Activated CD4-positive, alpha-beta T cell treated with anti-CD3 and anti-CD28 coated beads, Interleukin-2, Interleukin-4, amounts not matched to agents 100 ng/mL and 50 ng/mL, durations not matched to agents 16 hours and 8 hours (primary cell): ENCODE measurements around the gene LGR5.

Experiments
- DNase-seq: peaks from one replicate; pipeline ENCODE4 v3.0.0-alpha.2; 2020; ENCODE audit warnings: low spot score

The LGR5 gene

GRCh38 chr12:71599210-71599609 is 159.6 kb downstream of the LGR5 start:
- DNase-seq: no peak

- no peak for DNase-seq
These were observed 161.9 kb downstream of the LGR5 start for GRCh38 chr12:71601546-71601945.

GRCh38 chr12:71602761-71603577 is 163.4 kb downstream of the LGR5 start:
- DNase-seq: no peak

- no peak for DNase-seq
These were observed 165.4 kb downstream of the LGR5 start for GRCh38 chr12:71605039-71605438.

- no peak for DNase-seq
These were observed 168.1 kb downstream of the LGR5 start for GRCh38 chr12:71607494-71608330.

- no peak for DNase-seq
These were observed 170.6 kb downstream of the LGR5 start for GRCh38 chr12:71610031-71610795.

- no peak for DNase-seq
These were observed 182.3 kb downstream of the LGR5 start for GRCh38 chr12:71621938-71622337.

GRCh38 chr12:71625476-71625875 is 185.9 kb downstream of the LGR5 start:
- no peak for DNase-seq

GRCh38 chr12:71626098-71626497 is 186.5 kb downstream of the LGR5 start:
- no peak for DNase-seq

- no peak for DNase-seq
These were observed 187.2 kb downstream of the LGR5 start for GRCh38 chr12:71626768-71627167.

GRCh38 chr12:71627438-71628002 is 187.9 kb downstream of the LGR5 start:
- no peak for DNase-seq
